Activated T-helper 1 cell treated with anti-CD3 and anti-CD28 coated beads, Interleukin-12 subunit alpha, Interleukin-12 subunit beta, Interleukin-2, Interleukin-4 antibody, amounts not matched to agents 30 ng/mL and 10 ng/mL and 1 ng/mL, durations not matched to agents 14 hours and 24 hours and 36 hours (primary cell): Measurements from ENCODE around the gene ADAMTS16. TPM values are rescaled to one million over a fixed set of nuclear protein-coding genes. Genes with fewer than 3 reads are reported as not detected.

Experiments used
- DNase-seq: peaks from one replicate; pipeline ENCODE4 v3.0.0; 2021; ENCODE audit warnings: low spot score
- H3K27ac Mint-ChIP-seq: one replicate; pipeline ENCODE4 v1.8.0; 2021; ENCODE audit warnings: mild to moderate bottlenecking, mixed read lengths
- H3K27me3 Mint-ChIP-seq: one replicate; pipeline ENCODE4 v1.8.0; 2022; ENCODE audit warnings: mild to moderate bottlenecking, moderate library complexity, mixed read lengths; ENCODE audit not compliant: insufficient read depth
- H3K36me3 Mint-ChIP-seq: one replicate; pipeline ENCODE4 v1.8.0; 2021; ENCODE audit warnings: low read depth, mixed read lengths
- H3K4me1 Mint-ChIP-seq: one replicate; pipeline ENCODE4 v1.8.0; 2021; ENCODE audit warnings: low read depth, mixed read lengths
- H3K4me3 Mint-ChIP-seq: one replicate; pipeline ENCODE4 v1.8.0; 2021; ENCODE audit warnings: mild to moderate bottlenecking, moderate library complexity, mixed read lengths
- H3K9me3 Mint-ChIP-seq: one replicate; pipeline ENCODE4 v1.8.0; 2021; ENCODE audit warnings: mixed read lengths
- intact Hi-C: fragments of 100-400 bp; cut with micrococcal nuclease; formaldehyde crosslinking; loops from one replicate; pipeline ENCODE4 v1.15.1; 2024
- total RNA-seq: library from RNA; stranded (reverse); gene quantifications from 2 replicates; pipeline ENCODE4 v1.2.3, GENCODE V29; 2022

ADAMTS16 gene, protein sequence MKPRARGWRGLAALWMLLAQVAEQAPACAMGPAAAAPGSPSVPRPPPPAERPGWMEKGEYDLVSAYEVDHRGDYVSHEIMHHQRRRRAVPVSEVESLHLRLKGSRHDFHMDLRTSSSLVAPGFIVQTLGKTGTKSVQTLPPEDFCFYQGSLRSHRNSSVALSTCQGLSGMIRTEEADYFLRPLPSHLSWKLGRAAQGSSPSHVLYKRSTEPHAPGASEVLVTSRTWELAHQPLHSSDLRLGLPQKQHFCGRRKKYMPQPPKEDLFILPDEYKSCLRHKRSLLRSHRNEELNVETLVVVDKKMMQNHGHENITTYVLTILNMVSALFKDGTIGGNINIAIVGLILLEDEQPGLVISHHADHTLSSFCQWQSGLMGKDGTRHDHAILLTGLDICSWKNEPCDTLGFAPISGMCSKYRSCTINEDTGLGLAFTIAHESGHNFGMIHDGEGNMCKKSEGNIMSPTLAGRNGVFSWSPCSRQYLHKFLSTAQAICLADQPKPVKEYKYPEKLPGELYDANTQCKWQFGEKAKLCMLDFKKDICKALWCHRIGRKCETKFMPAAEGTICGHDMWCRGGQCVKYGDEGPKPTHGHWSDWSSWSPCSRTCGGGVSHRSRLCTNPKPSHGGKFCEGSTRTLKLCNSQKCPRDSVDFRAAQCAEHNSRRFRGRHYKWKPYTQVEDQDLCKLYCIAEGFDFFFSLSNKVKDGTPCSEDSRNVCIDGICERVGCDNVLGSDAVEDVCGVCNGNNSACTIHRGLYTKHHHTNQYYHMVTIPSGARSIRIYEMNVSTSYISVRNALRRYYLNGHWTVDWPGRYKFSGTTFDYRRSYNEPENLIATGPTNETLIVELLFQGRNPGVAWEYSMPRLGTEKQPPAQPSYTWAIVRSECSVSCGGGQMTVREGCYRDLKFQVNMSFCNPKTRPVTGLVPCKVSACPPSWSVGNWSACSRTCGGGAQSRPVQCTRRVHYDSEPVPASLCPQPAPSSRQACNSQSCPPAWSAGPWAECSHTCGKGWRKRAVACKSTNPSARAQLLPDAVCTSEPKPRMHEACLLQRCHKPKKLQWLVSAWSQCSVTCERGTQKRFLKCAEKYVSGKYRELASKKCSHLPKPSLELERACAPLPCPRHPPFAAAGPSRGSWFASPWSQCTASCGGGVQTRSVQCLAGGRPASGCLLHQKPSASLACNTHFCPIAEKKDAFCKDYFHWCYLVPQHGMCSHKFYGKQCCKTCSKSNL
- not detected in 2 replicates for total RNA-seq

DNA sequence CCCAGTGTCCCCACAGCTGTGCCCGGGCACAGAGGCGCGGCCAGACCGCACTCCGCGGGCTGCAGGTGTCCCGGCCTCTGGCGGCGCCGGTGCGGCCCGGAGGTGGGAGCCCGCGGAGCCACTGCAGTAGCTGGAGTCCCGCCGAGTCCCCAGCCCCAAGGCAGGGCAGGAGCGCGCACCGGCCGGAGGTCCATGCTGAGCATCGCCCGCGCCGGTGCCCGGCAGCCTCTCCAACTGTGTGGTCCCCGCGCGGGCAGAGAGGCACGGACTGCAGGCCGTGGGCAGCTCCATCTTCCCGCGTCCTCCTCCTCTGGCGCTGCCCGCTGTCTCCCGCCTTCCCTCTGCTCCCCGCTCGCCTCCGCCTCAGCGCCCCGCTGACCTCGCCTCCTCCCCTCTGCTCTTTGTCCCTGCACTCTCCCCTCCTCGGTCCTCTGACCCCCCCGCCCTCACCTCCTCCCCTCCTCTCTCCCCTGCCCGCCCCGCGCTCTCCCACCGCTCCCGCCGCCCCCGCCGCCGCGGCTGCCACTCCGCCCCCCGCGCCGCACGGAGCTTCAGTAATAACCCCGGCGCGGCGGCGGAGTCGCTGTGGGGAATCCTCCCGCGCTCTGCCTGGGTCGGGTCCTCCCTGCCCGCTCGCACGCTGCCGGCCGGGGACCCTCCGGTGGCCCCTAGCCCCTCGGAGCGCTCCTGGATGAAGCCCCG, at the start of gene ADAMTS16:
ADAMTS16 (plus strand) TSS at position 554 of the 702 bp plus-strand sequence; CDS start at position 692, 138 bp downstream.
- Mint-ChIP-seq H3K27me3 (peaks cover 19% of the 10 kb centered on the region), H3K9me3 (no peaks in the 10 kb centered on the region), H3K4me1 (peaks cover 5% of the 10 kb centered on the region), H3K4me3 (no peak within 1 kb of the TSS), H3K36me3 (no peaks in the 10 kb centered on the region), H3K27ac (no peak within 1 kb of the TSS)
- no peak for DNase-seq
- intact Hi-C loops, result no loop called here

DNA sequence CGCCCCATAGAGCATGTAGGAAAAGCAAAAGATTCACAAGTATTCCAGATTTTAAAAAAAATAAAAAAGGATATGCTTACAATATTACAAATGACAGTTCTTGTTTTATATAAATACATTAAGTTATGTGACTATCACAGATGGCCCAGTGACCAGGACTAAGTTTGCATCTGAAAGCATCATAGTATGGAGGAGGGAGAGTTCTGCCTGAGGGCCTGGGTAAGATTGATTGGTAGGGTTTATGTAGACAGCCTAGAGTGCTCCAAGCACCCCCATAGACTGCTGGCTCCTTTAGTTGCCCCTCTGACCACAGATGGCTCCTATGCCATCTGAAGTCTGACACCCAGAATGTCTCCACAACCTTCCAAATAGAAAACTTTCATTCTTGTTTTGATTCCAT, 48.0 kb upstream of the ADAMTS16 start:
- no peaks in the 10 kb centered on the region for H3K27me3 Mint-ChIP-seq
- H3K36me3 Mint-ChIP-seq, result no peaks in the 10 kb centered on the region
- H3K4me3 Mint-ChIP-seq, result no peak overlapping the region
- no peaks in the 10 kb centered on the region for H3K9me3 Mint-ChIP-seq
- no peak overlapping the region for H3K27ac Mint-ChIP-seq
- intact Hi-C loops, result no loop called here
- no peaks in the 10 kb centered on the region for H3K4me1 Mint-ChIP-seq
- no peak for DNase-seq

DNA sequence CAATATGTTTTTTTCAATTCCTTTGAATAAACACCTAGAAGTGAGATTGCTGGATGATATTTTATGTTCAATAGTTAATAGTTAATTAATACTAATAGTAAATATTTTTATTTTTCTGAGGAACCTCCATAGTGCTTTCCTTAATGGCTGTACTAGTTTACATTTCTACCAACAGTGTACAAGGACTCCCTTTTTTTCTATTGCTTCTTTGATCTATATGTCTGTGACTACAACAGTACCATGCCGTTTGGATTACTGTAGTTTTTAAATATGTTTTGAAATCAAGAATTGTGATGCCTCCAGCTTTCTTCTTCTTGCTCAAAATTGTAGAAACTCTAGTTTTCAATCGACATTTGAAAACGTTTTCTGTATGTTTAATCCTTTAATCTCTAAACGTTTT, 39.5 kb upstream of the ADAMTS16 start:
- no peaks in the 10 kb centered on the region for H3K9me3 Mint-ChIP-seq
- H3K27ac Mint-ChIP-seq, result no peak overlapping the region
- H3K4me1 Mint-ChIP-seq, result no peaks in the 10 kb centered on the region
- H3K27me3 Mint-ChIP-seq, result no peaks in the 10 kb centered on the region
- no peak for DNase-seq
- intact Hi-C loops, result no loop called here
- H3K4me3 Mint-ChIP-seq, result no peak overlapping the region
- no peaks in the 10 kb centered on the region for H3K36me3 Mint-ChIP-seq

DNA sequence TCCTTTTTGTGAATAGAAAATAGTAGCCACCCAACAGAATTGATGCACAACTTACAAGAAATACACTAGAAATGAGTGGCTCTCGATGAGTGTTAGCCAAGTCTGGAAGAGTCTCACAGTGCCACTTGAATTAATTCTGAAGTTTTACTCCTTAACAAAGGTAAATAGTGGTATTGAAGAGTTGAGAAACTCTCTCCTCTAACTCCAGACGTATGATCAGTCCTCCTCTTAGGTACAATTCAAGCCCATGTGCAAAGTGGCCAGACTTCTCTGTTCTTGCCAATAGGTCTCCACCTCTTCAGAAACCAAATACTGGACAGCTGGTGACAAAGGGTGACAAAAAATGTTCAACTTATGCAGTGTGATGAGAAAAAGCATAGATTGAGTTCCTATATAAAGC, 38.5 kb upstream of the ADAMTS16 start:
- no peaks in the 10 kb centered on the region for H3K9me3 Mint-ChIP-seq
- H3K4me1 Mint-ChIP-seq, result no peaks in the 10 kb centered on the region
- no peaks in the 10 kb centered on the region for H3K27me3 Mint-ChIP-seq
- H3K4me3 Mint-ChIP-seq, result no peak overlapping the region
- no peak overlapping the region for H3K27ac Mint-ChIP-seq
- no peak for DNase-seq
- H3K36me3 Mint-ChIP-seq, result no peaks in the 10 kb centered on the region
- intact Hi-C loops, result no loop called here

DNA sequence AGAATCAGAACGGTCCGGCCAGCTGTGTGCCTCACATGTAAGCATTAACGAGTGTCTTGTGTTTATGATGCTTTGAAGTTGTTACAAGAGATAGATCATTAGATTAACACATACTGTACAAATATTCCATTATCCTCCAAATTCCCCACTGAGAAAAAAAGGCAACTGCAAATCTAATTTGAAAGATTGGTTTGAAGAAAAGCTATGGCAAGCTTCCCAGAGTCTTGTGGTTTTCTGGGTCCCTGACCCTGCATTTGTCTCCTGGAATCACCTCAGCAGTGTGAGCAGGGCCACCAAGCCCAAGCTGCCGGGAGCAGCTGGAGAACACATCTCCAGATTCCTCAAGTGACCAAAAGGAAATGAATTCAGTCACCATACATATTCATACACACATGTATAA, 36.9 kb upstream of the ADAMTS16 start:
- H3K27ac Mint-ChIP-seq, result no peak overlapping the region
- intact Hi-C loops, result no loop called here
- H3K4me1 Mint-ChIP-seq, result no peaks in the 10 kb centered on the region
- H3K27me3 Mint-ChIP-seq, result no peaks in the 10 kb centered on the region
- H3K9me3 Mint-ChIP-seq, result no peaks in the 10 kb centered on the region
- no peak overlapping the region for H3K4me3 Mint-ChIP-seq
- DNase-seq, result no peak
- no peaks in the 10 kb centered on the region for H3K36me3 Mint-ChIP-seq

DNA sequence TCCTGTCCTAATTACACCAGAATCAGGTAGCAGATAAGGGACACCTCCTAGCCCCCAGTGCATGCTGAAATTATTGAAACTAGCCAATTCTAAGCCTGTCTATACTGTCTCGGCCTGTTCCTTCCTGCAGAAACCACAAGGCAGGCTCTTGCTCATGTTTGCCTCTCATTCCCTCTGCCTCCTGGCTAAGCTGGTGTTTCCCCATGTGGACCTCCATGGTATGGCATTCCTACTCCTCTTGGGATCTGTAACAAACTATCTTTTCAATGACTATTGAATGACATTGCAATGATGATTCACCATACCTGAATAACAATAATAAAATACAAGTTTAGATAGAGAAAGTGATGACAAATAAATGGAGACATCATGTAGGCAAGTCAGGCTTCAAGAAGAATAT, 35.6 kb upstream of the ADAMTS16 start:
- no peak for DNase-seq
- intact Hi-C loops, result no loop called here
- no peaks in the 10 kb centered on the region for H3K36me3 Mint-ChIP-seq
- H3K27me3 Mint-ChIP-seq, result no peaks in the 10 kb centered on the region
- no peak overlapping the region for H3K27ac Mint-ChIP-seq
- no peaks in the 10 kb centered on the region for H3K4me1 Mint-ChIP-seq
- H3K9me3 Mint-ChIP-seq, result no peaks in the 10 kb centered on the region
- no peak overlapping the region for H3K4me3 Mint-ChIP-seq

DNA sequence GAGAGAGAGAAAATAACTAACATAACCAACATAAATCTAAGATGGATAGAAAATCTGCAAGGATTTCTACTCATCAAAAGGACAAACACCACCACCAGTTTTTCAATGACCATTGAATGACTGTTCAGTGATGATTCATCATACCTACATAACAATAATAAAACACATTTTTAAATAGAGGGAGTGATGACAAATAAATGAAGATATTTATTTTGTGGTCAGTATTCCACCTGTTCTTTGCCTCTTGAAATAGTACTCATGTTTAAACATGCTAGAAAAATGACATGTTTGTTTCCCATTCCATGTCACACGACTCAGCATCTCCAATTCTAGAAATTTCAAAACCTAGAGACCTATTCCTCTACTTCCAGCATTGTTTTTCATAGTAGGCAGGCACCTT, 34.6 kb upstream of the ADAMTS16 start:
- H3K36me3 Mint-ChIP-seq, result no peaks in the 10 kb centered on the region

DNA sequence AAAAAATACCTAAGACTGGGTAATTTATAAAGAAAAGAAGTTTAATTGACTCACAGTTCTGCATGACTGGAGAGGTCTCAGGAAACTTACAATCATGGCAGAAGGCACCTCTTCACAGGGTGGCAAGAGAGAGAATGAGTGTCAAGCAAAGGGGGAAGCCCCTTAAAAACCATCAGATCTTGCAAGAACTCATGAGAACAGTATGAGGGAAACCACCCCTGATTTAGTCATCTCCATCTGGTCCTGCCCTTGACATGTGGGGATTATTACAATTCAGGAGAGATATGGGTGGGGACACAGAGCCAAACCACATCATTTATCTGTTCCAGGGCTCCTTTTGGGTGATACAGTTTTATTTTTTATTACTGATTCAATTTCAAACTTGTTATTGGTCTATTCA, 23.2 kb upstream of the ADAMTS16 start:
- H3K4me1 Mint-ChIP-seq, result no peaks in the 10 kb centered on the region
- H3K27ac Mint-ChIP-seq, result no peak overlapping the region
- H3K4me3 Mint-ChIP-seq, result no peak overlapping the region
- no peaks in the 10 kb centered on the region for H3K27me3 Mint-ChIP-seq
- no peak for DNase-seq
- H3K36me3 Mint-ChIP-seq, result no peaks in the 10 kb centered on the region
- peaks cover 6% of the 10 kb centered on the region for H3K9me3 Mint-ChIP-seq
- intact Hi-C loops, result no loop called here

More for the DNA sequence above, 34.6 kb upstream of the ADAMTS16 start:
- H3K27me3 Mint-ChIP-seq, result no peaks in the 10 kb centered on the region
- DNase-seq, result no peak
- no peak overlapping the region for H3K4me3 Mint-ChIP-seq
- no peaks in the 10 kb centered on the region for H3K9me3 Mint-ChIP-seq
- intact Hi-C loops, result no loop called here
- no peak overlapping the region for H3K27ac Mint-ChIP-seq
- H3K4me1 Mint-ChIP-seq, result no peaks in the 10 kb centered on the region

DNA sequence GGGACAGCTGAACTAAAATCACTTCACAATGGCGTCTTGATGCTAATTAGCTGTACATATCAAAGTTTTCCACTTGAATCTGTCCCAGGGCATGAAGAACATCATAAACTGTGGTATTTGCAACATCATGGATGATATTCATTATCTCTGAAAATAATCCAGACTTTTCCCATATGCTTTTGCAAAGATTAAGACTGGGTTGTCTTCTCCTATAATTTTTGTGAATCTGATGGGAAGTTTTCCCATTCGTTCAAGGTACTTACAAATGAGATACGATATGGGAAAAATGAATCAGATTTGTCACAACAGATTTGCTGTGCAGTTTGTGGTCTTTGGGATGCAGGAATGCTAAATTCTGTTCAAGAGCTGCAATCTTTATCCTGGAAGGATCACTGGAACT, 17.4 kb upstream of the ADAMTS16 start:
- Mint-ChIP-seq H3K27me3 (no peaks in the 10 kb centered on the region), H3K27ac (no peak overlapping the region), H3K4me3 (no peak overlapping the region), H3K36me3 (no peaks in the 10 kb centered on the region), H3K9me3 (no peaks in the 10 kb centered on the region), H3K4me1 (no peaks in the 10 kb centered on the region)
- DNase-seq, result no peak
- intact Hi-C loops, result no loop called here

DNA sequence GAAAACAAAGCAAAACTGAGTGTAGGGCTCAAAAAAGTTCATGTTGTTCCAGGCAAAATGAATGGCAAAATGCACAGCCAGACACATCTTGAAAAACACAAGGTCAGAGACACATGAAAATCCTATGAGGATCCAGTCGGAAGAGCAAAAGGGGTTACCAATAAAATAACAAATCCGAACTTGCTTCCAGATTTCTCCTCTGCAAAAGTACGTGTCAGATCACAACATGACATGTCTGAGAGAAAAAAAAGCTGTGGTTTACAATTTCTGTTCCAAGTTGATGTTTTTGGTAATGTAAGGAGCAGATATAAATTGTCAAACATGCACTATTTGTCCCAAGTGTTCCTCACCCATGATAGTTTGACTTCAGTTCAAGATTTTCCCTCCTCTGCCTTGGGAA, 15.9 kb upstream of the ADAMTS16 start:
- Mint-ChIP-seq H3K27ac (no peak overlapping the region), H3K4me1 (no peaks in the 10 kb centered on the region), H3K27me3 (no peaks in the 10 kb centered on the region), H3K36me3 (no peaks in the 10 kb centered on the region), H3K4me3 (no peak overlapping the region), H3K9me3 (no peaks in the 10 kb centered on the region)
- intact Hi-C loops, result no loop called here
- DNase-seq, result no peak

DNA sequence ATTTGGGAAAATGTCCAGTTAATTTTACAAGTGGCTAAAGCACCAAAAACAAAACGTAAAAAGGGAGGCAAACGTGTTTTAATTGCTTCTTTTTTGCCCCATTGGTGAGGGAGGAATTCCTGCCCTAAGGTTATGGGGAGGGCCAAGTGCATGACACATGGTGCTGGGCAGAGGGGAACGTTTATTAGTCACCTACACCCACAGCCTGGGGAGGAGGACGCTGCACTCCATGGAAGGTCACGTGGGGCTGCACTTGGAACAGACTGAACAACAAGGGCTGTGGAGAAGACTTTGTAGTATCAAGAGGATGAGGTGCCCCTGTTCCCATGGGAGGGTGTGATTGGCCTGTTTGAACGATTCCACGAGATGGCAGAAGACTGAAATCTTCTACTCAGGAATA, 13.7 kb upstream of the ADAMTS16 start:
- intact Hi-C loops, result no loop called here
- no peak overlapping the region for H3K4me3 Mint-ChIP-seq
- no peaks in the 10 kb centered on the region for H3K36me3 Mint-ChIP-seq
- H3K9me3 Mint-ChIP-seq, result no peaks in the 10 kb centered on the region
- DNase-seq, result no peak
- H3K27ac Mint-ChIP-seq, result no peak overlapping the region
- H3K4me1 Mint-ChIP-seq, result no peaks in the 10 kb centered on the region
- H3K27me3 Mint-ChIP-seq, result no peaks in the 10 kb centered on the region

DNA sequence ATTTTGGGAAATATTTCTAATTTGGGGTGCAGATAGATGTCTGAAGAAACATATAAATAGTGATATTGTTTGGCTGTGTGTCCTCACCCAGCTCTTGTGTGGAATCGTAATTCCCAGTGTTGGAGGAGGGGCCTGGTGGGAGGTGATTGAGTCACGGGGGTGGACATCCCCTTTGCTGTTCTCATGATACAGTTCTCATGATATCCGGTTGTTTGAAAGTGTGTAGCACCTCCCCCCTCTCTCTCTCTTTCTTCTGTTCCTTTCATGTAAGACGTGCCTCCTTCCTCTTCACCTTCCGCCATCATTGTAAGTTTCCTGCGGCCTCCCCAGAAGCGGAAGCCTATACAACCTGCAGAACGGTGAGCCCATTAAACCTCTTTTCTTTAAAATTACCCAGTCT, 11.4 kb upstream of the ADAMTS16 start:
- H3K4me1 Mint-ChIP-seq, result no peaks in the 10 kb centered on the region
- intact Hi-C loops, result no loop called here

More for the DNA sequence above, 11.4 kb upstream of the ADAMTS16 start:
- Mint-ChIP-seq H3K4me3 (no peak overlapping the region), H3K36me3 (no peaks in the 10 kb centered on the region), H3K27ac (no peak overlapping the region), H3K9me3 (peaks cover 2% of the 10 kb centered on the region), H3K27me3 (no peaks in the 10 kb centered on the region)
- DNase-seq, result no peak
